Measurements from ENCODE around the gene TGFBR1.
A peak's percentile ranks its signal among the peaks of the same experiment; 100 is the strongest.

Gene TGFBR1

GRCh38 chr9:99138424-99139284, 33.7 kb downstream of the TGFBR1 start:
- DNase-seq = no peak

- no peak for DNase-seq
Measured at GRCh38 chr9:99139868-99140267, 35.0 kb downstream of the TGFBR1 start.

GRCh38 chr9:99140685-99141314, 35.9 kb downstream of the TGFBR1 start:
- DNase-seq = peak; percentile 55

GRCh38 chr9:99141849-99142248, 36.9 kb downstream of the TGFBR1 start:
- no peak for DNase-seq

GRCh38 chr9:99142275-99142674, 37.4 kb downstream of the TGFBR1 start:
- no peak for DNase-seq

- no peak for DNase-seq
Measured at GRCh38 chr9:99143655-99144054, 38.7 kb downstream of the TGFBR1 start.

- no peak for DNase-seq
Measured at GRCh38 chr9:99144966-99145365, 40.1 kb downstream of the TGFBR1 start.

- no peak for DNase-seq
Measured at GRCh38 chr9:99146574-99146973, 41.7 kb downstream of the TGFBR1 start.

GRCh38 chr9:99147177-99147576, 42.3 kb downstream of the TGFBR1 start:
- DNase-seq = no peak

GRCh38 chr9:99150451-99151171, 45.7 kb downstream of the TGFBR1 start:
- peak; percentile 15 for DNase-seq

GRCh38 chr9:99154356-99154755, 49.4 kb downstream of the TGFBR1 start:
- DNase-seq = no peak

- DNase-seq = no peak
Measured at GRCh38 chr9:99155736-99156135, 50.8 kb downstream of the TGFBR1 start.

- no peak for DNase-seq
Measured at GRCh38 chr9:99158629-99159028, 53.7 kb downstream of the TGFBR1 start.

- no peak for DNase-seq
Measured at GRCh38 chr9:99160173-99160572, 55.3 kb downstream of the TGFBR1 start.

GRCh38 chr9:99162759-99163364, 57.9 kb downstream of the TGFBR1 start:
- peak; percentile 67 for DNase-seq

- no peak for DNase-seq
Measured at GRCh38 chr9:99166149-99166548, 61.2 kb downstream of the TGFBR1 start.

GRCh38 chr9:99167119-99167518, 62.2 kb downstream of the TGFBR1 start:
- DNase-seq = peak; percentile 17

GRCh38 chr9:99167694-99168093, 62.8 kb downstream of the TGFBR1 start:
- DNase-seq = peak; percentile 53

GRCh38 chr9:99169086-99169485, 64.2 kb downstream of the TGFBR1 start:
- DNase-seq = no peak

GRCh38 chr9:99169982-99170761, 65.3 kb downstream of the TGFBR1 start:
- no peak for DNase-seq

- no peak for DNase-seq
Measured at GRCh38 chr9:99171225-99172123, 66.6 kb downstream of the TGFBR1 start.

Measured in activated CD4-positive, alpha-beta T cell treated with anti-CD3 and anti-CD28 coated beads, Interleukin-2, Interleukin-6, amounts not matched to agents 100 ng/mL and 50 ng/mL, durations not matched to agents 16 hours and 8 hours (primary cell).